ENCODE measurements around the gene CLDN4. TPM values are rescaled to one million over a fixed set of nuclear protein-coding genes. Genes with fewer than 3 reads are reported as not detected.
A peak's percentile ranks its signal among the peaks of the same experiment; 100 is the strongest.

Gene CLDN4
- total and polyA plus RNA-seq, 2 donors from 2014 or later = 82.6 to 342 TPM

GRCh38 chr7:73851410-73852338, 20.9 kb downstream of the CLDN4 start:
- Histone ChIP-seq H3K36me3 (ENCODE audit: control insufficient read depth in 2 of 3, insufficient read depth in 3 of 3, low read length in 3 of 3) (no peaks in the 10 kb centered on the region), H3K27me3 (ENCODE audit: control insufficient read depth, insufficient read depth, low read length) (peaks cover 2% of the 10 kb centered on the region), H3K27ac (ENCODE audit: low read depth in 2 of 2, low read length in 2 of 2) (peak overlapping the region; percentile 55 to 69), H3K9me3 (ENCODE audit: control insufficient read depth in 2 of 3, insufficient read depth in 1 of 3, low read length in 3 of 3) (no peaks in the 10 kb centered on the region), H3K4me3 (ENCODE audit: low read length in 3 of 3) (no peak overlapping the region), H3K4me1 (ENCODE audit: control insufficient read depth in 2 of 3, insufficient read depth in 2 of 3, low read depth in 1 of 3, low read length in 3 of 3) (peaks cover 0 to 13% (median 5%) of the 10 kb centered on the region in 3 donors), H3K9ac (ENCODE audit: low read length in 3 of 3) (no peak overlapping the region)
- TF ChIP-seq, protein P1, sequence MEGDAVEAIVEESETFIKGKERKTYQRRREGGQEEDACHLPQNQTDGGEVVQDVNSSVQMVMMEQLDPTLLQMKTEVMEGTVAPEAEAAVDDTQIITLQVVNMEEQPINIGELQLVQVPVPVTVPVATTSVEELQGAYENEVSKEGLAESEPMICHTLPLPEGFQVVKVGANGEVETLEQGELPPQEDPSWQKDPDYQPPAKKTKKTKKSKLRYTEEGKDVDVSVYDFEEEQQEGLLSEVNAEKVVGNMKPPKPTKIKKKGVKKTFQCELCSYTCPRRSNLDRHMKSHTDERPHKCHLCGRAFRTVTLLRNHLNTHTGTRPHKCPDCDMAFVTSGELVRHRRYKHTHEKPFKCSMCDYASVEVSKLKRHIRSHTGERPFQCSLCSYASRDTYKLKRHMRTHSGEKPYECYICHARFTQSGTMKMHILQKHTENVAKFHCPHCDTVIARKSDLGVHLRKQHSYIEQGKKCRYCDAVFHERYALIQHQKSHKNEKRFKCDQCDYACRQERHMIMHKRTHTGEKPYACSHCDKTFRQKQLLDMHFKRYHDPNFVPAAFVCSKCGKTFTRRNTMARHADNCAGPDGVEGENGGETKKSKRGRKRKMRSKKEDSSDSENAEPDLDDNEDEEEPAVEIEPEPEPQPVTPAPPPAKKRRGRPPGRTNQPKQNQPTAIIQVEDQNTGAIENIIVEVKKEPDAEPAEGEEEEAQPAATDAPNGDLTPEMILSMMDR (IDR thresholded peaks at IDR 0.05; ENCODE audit: borderline replicate concordance, extremely low read depth, insufficient read depth) = no peak
- FAIRE-seq = peak; percentile 11
- peak in 4 of 5 donors; percentile 33 to 90 (median 66) for DNase-seq
- intact Hi-C loops (cut with DNase I) = no loop called here

DNA sequence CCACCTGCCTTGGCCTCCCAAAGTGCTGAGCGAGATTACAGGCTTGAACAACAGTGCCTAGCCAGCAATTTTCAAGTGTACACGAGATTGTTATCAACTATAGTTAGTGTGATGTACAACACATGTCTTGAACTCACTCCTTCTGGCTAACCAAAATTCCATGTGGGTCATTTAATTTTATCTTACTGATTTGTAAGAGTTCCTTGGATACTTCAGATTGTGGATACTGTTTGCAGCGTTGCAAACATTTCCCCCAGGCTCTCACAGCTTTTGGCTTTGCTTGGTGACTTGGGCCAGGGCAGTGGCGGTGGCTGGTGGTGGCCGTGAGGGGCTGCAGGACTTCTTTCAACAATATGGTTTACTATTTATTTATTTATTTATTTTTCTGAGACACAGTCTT, 21.7 kb downstream of the CLDN4 start:
- FAIRE-seq = no peak
- Histone ChIP-seq H3K4me1 (ENCODE audit: control insufficient read depth in 2 of 3, insufficient read depth in 2 of 3, low read depth in 1 of 3, low read length in 3 of 3) (peaks cover 0 to 13% (median 5%) of the 10 kb centered on the region in 3 donors), H3K9me3 (ENCODE audit: control insufficient read depth in 2 of 3, insufficient read depth in 1 of 3, low read length in 3 of 3) (no peaks in the 10 kb centered on the region), H3K9ac (ENCODE audit: low read length in 3 of 3) (no peak overlapping the region), H3K36me3 (ENCODE audit: control insufficient read depth in 2 of 3, insufficient read depth in 3 of 3, low read length in 3 of 3) (no peaks in the 10 kb centered on the region), H3K27ac (ENCODE audit: low read depth in 2 of 2, low read length in 2 of 2) (no peak overlapping the region), H3K27me3 (ENCODE audit: control insufficient read depth, insufficient read depth, low read length) (peaks cover 2% of the 10 kb centered on the region), H3K4me3 (ENCODE audit: low read length in 3 of 3) (no peak overlapping the region)
- peak in 1 of 5 donors; percentile 33 for DNase-seq
- TF ChIP-seq, protein P1 (IDR thresholded peaks at IDR 0.05; ENCODE audit: borderline replicate concordance, extremely low read depth, insufficient read depth) = no peak
- intact Hi-C loops (cut with DNase I) = no loop called here

DNA sequence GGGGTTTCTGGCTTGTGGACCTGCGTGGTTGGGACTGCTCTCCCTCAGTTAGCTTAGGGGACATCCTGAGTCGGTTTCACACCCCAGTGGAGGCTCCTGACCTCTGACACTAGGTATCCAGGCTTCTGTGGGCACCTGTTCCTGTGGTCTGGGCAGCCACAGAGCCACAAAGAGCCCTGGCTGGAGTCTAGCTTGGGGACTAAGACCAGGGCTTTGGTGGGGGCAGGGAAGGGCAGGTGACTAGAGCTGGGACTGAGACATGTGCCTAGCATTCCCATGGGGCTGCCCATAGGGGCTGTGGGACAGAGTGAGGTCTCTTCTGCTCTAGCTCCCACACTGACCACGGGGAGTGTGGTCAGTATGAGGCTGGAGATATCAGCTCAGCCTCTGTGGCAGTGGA, 26.1 kb downstream of the CLDN4 start:
- TF ChIP-seq, protein P1 (IDR thresholded peaks at IDR 0.05; ENCODE audit: borderline replicate concordance, extremely low read depth, insufficient read depth) = no peak
- H3K4me3 ChIP-seq (ENCODE audit: low read length in 3 of 3) = no peak overlapping the region
- peaks cover 0 to 4% (median 0%) of the 10 kb centered on the region in 3 donors for H3K4me1 ChIP-seq (ENCODE audit: control insufficient read depth in 2 of 3, insufficient read depth in 2 of 3, low read depth in 1 of 3, low read length in 3 of 3)
- no peaks in the 10 kb centered on the region for H3K36me3 ChIP-seq (ENCODE audit: control insufficient read depth in 2 of 3, insufficient read depth in 3 of 3, low read length in 3 of 3)
- DNase-seq (peak in 1 of 5 donors; percentile 46), FAIRE-seq (no peak)
- intact Hi-C loops (cut with DNase I) = no loop called here
- no peaks in the 10 kb centered on the region for H3K27me3 ChIP-seq (ENCODE audit: control insufficient read depth, insufficient read depth, low read length)
- H3K9me3 ChIP-seq (ENCODE audit: control insufficient read depth in 2 of 3, insufficient read depth in 1 of 3, low read length in 3 of 3) = no peaks in the 10 kb centered on the region
- H3K27ac ChIP-seq (ENCODE audit: low read depth in 2 of 2, low read length in 2 of 2) = no peak overlapping the region
- no peak overlapping the region for H3K9ac ChIP-seq (ENCODE audit: low read length in 3 of 3)

Data from kidney (tissue), 14 donors.